22Rv1 (cell line): ENCODE results near the gene SEC14L1.

Experiments
- CTCF ChIP-seq: fragments of 450-650 bp; IDR thresholded peaks from 2 replicates; pipeline ENCODE4 v1.5.1; 2017; ENCODE audit warnings: mild to moderate bottlenecking
- ZFX ChIP-seq: fragments of 450-650 bp; IDR thresholded peaks from 2 replicates; pipeline ENCODE4 v1.6.1; 2017; ENCODE audit warnings: antibody characterized with exemption, borderline replicate concordance

- no peak for TF ChIP-seq CTCF
- TF ChIP-seq ZFX, result no peak
These were observed 26.9 kb downstream of the SEC14L1 start for GRCh38 chr17:77167472-77168306.
